COR-L47 (cell line): ENCODE measurements around the gene ERC1.
A peak's percentile ranks its signal among the peaks of the same experiment; 100 is the strongest.

Experiments used
- DNase-seq: peaks from one replicate; lab custom pipeline; 2025; lab: John Stamatoyannopoulos, UW

ERC1 gene

DNA sequence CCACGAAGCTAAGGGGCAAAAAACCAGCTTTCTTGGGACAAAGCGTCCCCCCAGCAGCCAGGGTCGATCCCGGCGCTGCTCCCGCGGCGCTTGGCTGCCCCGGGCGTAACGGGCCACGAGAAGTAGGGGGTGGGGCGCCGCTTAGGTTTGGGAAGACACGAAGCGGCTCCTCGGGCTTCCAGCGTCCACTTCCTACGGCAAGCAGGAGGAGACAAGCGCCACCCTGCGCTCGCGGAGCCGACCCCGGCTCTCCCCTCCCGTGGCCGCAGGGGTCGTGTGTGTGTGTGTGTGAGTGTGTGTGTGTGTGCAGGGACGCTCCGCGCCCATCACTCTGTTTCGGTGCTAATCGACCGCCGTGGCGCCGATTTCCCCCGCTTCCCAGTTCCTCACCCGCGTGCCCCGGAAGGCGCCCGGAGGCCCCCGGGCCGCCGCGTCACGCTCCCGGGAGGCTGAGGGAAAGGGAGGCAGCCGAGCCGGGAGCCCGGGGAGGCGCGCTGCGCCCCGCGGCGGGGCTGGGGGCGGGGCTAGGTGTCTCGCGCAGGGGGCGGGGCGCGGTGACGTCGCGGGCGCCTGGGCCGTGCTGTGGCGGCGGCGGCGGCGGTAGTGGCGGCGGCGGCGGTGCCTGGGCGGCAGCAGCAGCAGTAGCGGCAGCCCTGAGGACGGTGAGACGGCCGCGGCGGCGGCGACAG is at the start of gene ERC1:
TSS of gene ERC1 (plus strand) at position 563 of the 689 bp plus-strand sequence. CDS start 36,681 bp downstream, outside the sequence.
- DNase-seq, result peak; percentile 77

DNA sequence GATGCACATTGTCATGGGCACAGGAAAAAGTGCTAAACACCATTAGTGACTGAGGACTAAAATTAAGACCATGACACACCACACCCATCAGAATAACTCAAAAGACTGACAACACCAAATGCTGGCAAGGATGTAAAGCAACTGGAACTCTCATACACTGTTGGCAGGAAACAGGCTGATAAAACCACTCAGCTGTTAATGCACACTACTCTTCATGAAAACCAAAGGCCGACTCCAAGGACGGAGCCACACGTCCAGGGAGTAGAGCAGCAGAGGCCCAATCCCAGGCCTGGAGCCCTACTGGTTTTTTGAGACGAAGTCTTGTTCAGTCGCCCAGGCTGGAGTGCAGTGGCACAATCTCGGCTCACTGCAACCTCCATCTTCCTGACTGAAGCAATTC is 48.0 kb upstream of the ERC1 start:
- DNase-seq, result no peak

DNA sequence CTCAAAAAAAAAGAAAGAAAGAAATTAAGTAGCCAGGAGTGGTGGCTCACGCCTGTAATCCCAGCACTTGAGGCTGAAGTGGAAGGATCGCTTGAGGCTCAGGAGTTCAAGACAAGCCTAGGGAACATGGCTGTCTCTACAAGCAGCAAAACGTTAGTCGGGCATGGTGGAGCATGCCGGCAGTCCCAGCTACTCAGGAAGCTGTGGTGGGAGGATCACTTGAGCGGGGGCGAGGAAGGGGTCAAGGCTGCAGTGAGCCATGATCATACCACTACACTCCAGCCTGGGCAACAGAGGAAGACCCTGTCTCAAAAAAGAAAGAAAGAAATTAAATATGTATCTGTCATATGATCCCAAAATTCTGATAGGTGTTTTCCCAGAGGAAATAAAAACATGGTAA is 46.8 kb upstream of the ERC1 start:
- DNase-seq, result no peak

DNA sequence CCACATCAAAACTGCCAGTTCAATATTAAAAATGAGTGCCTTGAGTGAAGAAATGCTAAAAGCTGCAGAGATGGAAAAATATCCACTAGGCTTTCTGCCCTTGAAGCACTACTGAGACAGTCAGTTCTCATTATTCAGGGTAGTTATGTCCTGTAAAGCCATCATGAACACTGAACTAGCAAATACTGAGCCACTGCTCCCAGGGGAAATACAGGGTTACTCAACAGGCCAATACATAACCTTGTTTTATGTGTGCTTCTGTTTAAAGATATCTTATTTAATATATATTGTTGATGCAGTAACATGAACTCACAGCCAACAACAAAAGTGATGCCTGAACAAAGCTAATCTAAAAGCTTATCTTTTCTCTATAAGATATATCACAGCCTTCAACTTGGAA is 44.8 kb upstream of the ERC1 start:
- DNase-seq, result no peak

DNA sequence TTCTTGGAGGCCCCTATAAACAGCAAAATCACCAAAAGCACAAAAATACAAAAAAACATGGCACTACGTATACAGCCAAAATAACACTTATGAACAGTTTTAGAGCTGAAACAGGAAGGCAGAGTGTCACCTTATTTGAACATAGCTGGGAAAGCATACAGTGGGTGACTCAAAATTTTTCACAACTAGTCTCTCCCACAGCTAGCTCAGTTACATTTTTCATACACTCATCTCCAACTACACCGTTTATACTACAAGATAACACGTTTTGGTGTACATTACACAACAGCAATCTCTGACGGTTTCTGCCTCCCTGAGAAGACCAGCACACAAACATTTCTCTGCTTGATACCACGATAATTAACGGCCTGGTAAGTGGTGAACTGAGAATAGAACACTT is 44.4 kb upstream of the ERC1 start:
- DNase-seq, result no peak

DNA sequence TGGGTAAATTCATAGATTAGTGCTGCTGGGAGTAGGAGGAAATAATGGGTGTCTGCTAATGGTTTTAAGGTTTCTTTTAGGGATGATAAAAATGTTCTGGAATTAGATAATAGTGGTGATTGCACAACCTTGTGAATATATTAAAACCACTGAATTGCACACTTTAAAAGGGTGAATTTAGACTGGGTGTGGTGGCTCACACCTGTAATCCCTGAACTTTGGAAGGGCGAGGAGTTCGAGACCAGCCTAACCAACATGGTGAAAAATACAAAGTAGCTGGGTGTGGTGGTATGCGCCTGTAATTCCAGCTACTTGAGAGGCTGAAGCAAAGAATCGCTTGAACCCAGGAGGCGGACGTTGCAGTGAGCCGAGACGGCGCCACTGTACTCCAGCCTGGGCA is 42.8 kb upstream of the ERC1 start:
- no peak for DNase-seq

DNA sequence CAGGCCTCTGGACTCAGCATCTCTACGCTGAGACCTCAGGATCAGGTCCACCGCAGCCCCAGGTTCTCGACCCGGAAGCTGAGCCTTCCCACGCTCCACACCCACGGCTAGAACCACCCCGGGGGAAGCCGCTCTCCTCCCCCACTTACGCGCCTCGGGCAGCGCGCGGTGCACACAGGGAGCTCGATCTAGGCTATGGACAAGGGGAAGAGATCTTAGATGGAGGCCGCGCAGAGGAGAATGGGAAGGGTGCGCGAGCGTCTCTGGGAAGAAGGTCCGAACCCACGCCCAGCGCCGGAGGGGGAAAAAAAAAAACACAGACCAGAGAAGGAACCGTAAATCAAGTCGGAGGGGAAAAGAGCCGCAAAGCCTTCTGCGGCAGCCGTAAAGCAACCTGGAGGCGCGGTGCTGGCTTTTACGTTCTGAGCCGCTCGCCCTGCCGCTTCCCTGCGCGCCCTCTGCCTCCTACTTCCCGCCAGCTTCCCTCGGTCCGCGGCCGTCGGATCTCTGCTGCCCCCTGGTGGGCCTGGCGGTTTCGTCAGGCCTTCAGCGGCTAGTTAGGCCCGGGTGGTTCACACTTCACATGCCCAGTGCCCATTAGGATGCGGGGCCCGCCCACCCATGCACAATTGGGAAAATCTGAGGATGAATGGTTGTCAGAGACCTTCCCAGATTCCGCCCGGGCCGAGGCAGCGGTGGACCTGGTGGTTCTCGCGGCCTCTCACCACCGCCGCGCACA is 41.4 kb upstream of the ERC1 start, which contains the start of gene RAD52:
TSS of gene RAD52 (minus strand) at position 242 of the 739 bp plus-strand sequence. CDS start 16,636 bp downstream, outside the sequence.
- peak; percentile 99 for DNase-seq

DNA sequence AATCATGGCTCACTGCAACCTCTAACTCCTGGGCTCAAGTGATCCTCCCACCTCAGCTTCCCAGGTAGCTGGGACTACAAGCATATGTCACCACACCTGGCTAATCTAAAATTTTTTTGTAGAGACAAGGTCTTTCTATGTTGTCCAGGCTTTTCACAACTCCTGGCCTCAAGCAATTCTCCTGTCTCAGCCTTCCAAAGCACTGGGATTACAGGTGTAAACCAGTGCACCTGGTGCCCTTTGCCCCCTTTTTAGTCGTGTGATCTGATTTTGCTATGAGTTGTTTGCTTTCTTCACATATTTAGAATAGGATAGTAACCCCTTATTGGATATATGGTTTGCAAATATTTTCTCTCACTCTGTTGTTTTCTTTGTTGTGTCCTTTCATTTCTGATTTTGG is 39.8 kb upstream of the ERC1 start:
- peak; percentile 1 for DNase-seq

DNA sequence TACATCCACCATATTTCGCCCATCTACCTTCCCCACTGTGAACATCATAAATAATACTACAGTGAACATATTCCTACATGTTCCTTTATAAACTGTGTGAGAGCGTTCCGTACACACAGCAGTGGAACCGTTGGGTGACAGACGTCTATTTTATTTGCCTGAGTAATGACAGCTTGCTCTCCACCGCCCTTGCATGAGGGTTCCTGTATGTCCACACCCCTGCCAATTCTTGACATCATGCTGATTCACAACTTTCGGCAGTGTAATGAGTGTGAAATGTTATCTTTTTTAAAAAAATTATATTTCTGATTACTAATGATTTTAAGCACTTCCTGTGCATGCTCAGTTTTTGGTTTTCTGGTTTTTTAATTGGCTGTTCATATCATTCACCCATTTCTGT is 37.2 kb upstream of the ERC1 start:
- DNase-seq, result no peak

DNA sequence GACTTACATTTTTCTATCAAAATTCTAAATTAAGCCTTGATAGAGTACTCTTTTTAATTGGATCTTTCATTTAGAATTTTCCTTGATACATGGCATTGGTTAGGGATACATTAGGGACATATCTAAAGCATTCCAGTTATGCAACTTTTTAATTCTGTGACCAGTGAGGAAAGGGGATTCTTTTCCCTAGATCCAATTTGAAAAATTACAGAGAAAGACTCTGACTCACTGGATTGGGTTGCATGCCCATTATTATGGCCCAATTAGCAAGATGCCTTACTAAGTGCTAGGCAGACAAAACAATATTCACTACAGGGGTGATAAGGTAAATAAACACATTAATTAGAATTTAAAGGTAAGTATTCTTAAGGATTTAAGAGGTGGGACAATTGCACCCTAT is 36.3 kb upstream of the ERC1 start:
- no peak for DNase-seq

DNA sequence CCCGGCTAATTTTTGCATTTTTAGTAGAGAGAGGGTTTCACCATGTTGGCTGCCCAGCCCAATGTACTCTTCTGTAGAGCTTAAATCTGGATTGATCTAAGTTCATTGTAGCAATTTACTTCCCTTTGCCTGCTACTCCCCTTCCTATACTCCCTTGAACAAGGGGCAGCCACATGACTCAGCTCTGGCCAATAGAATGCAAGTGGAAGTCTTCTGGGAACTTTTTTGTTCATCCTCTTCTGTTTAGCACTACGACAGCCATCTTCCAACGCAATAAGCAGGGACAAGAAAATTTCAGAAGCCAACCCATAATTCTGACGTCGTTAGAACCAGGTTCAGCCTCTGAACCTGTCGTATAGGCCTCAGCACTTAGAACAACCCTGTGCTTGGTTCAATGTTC is 35.1 kb upstream of the ERC1 start:
- no peak for DNase-seq

DNA sequence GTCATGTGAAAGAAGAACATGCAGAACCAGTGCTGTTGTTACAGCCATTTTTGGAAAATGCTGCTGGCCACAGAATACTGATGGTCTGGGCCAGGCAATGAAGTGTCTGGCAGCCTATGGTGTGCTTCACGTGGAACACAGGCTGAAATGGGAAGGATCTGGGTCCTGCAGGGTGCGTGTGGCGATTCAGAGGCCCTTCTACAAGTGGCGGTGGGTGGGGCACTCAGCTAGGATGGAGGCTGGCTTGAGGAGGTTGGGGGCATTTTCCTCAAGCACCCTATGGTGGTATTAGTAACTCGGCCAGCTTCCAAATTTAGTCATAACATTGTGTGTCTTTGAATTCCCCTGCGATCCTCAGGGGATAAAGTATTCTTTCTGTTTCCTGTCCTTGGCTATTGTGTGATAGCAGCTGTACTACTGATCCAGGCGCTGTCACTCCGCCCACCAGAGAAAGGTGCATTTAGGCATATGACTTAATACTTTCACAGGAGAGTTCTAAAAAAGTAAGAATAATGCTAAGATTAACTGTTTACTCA is 32.4 kb upstream of the ERC1 start:
- peak; percentile 4 for DNase-seq

DNA sequence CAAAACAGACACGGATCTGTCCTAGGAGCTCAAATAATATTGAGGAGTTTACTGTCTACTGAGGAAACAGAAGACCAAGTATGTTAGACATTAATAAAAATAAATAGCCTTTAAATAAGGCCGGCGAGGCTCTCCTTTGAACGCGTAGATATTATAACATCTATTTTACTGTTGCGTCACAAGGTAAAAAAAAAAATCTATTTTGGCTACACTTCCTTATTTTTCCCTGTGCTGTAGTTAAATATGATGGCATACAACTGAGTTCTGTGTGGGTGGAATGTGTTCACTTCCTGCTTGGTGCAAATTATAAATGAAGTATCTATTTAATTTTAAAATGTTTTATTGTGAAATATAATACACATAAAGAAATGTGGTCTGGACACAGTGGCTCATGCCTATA is 24.3 kb upstream of the ERC1 start:
- DNase-seq, result no peak

DNA sequence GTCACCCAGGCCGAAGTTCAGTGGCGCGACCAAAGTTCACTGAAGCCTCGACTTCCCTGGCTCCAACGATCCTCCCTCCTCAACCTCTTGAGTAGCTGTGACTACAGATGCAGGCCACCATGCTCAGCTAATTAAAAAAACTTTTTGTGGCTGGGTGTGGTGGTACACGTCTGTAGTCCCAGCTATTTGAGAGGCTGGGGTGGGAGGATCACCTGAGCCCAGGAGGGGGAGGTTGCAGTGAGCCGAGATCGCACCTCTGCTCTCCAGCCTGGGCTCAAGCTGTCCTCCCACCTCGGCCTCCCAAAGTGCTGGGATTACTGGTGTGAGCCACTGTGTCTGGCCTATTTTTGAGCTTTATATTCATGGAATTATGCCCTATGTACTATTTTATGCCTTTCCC is 23.4 kb upstream of the ERC1 start:
- DNase-seq, result no peak

DNA sequence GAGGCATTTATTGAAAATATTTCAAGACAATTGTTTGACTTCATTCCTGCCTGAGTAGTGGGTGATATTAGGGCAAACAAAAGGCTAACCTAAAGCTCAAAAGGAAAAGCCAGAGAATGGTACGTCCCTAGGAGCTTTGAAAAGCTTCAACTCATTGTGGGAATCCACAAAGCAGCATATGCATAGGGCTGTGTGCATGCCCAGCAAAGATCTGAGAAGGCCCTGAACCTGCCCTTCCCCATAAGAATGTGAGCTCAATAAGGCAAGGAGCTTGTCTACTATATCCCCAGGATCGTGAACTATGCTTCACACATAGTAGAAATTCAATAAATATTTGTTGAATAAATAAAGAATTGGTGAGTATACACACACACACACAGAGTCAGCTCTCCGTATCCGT is 22.5 kb upstream of the ERC1 start:
- no peak for DNase-seq

DNA sequence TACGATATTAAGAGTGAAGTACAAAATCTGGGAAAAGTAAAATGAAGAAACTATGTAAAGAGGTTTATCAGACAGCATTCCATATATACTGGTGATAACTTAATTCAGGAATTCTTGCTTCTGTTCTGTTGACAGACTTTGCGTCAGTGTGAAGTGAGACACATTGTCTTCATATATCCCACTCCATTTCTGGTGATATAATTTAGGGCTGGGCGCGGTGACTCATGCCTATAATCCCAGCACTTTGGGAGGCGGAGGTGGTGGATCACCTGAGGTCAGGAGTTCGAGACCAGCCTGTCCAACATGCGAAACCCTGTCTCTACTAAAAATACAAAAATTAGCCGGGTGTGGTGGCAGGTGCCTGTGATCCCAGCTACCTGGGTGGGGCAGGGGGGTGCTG is 21.2 kb upstream of the ERC1 start:
- no peak for DNase-seq

DNA sequence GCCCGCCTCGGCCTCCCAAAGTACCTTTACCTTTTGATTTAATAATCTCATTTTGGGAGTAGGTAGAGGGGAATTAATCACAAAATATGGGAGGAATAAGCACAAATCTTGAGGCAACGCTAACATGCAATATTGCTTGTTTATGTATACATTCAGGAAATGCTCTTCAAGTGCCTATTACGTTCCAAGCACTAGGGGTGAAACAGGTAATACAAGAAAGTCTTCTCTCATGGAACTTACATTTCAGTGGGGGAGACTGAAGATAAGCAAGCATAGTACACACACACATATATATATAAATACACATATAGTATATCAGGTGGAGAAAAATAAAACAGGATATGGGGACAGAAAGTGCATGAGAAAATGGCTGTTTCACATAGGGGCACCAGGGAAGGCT is 19.0 kb upstream of the ERC1 start:
- no peak for DNase-seq

DNA sequence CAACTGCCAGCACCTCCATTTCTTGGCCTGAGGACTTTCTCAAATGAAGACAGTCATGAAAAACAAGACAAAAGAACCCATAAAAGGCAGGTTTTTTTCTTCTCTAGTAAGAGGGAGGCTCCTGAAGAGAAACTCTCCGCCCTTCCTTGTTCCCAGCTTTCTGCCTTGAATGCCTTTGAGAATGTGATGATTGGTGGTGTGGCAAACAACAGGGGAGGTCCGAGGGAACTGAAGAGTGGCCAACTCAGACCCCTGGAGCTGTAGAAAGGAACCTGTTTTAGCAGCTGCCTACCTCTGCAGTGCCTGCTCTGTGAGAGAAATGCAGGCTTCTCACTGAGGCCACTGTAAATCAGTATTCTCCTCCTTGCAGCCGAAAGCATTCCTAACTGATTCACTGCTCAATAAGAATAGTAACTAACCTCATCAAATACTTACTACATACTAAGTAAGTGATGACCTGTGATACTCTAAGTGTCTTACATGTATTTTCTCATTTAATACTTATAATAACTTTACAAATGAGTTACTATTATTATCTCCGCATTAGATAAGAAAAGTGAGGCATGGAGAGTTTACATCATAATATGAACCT is 16.7 kb upstream of the ERC1 start:
- no peak for DNase-seq

DNA sequence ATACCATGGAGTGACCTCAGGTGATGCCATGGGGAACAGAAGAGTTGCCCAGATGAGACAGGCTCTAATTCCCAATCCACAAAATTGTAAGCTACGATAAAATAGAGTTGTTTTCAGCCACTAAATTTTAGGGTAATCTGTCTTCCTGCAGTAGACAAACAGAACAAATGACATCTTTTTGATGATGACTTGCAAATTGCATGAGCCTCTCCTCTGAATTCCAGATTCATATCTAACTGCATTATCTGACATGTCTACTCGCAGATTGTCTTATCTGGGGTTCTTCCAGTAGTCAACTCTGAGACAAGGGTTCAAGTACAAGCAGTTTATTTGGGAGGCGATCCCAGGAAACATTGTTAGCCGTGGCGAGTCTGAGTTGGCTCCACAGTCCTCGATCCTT is 14.4 kb upstream of the ERC1 start:
- DNase-seq, result no peak

DNA sequence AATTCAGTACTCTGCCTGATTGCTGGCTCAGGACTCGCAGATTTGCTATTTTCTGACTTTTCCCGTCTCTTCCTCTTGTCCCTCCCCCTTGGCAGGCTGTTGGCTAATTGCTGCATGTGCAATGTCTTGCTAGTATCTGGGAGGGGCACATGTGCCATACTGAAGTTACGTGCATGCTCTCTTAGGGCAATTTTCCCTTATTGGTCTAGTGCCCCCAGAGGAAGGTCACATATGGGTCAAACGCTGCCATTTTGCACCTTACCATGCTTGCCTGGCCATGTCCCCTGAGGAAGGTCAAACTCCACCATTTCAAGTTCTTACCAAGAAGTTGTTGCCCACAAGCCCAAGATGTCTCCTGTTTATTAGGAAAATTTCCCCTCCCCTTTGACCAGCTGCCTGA is 13.9 kb upstream of the ERC1 start:
- no peak for DNase-seq

DNA sequence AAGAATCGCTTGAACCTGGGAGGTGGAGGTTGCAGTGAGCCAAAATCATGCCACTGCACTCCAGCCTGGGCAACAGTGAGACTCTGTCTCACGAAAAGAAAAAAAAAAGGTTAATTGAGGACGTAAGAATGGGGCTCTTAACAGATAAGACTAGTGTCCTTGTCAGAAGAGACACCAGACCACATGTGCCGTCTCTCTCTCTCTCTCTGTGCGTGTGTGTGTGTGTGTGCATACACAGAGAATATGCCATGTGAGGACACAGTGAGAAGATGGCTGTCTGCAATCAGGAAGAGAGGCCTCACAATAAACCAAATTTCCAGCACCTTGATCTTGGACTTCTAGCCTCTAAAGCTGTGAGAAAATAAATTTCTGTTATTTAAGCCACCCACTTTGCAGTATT is 11.7 kb upstream of the ERC1 start:
- DNase-seq, result no peak

DNA sequence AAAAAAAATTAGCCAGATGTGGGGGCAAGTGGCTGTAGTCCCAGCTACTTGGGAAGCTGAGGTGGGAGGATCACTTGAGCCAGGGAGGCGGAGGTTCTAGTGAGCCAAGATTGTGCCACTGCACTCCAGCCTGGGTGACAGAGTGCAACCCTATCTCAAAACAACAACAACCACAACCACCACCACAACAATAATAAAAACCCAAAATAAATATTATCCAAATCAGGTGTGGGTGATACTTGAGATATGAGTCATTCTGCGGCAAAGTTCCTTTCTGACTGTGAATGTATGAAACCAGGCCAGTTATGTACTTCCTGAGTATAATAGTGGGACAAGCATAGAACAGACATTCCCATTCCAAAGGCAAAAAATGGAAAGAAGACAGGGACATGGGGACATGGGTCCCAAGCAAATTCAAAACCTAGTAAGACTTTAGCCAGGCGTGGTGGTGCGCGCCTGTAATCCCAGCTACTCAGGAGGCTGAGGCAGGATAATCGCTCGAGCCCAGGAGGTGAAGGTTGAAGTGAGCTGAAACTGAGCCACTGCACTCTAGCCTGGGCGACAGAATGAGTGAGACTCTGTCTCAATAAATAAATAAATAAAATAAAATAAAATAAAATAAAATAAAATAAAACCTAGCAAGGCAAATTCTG is 9.7 kb upstream of the ERC1 start:
- no peak for DNase-seq

DNA sequence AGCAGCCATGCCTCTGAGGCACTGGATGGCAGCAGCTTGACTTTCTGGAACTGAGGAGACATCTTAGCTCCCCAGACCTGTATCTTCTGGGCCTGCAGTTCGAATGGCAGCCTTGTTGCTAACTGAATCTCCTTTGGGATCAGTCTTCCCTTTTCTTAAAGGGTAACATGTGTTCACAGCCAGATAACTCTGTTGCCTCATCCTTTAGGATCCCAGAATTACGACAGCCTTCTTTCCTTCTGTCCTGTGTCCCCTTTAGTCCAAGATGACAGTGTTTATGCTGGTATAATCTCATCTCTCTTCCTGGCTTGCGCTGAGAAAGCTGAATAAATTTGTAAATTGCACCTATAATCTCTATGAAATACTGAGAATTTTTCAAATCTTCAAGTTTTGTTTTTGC is 9.1 kb upstream of the ERC1 start:
- no peak for DNase-seq
